HG03135 (cell line): Measurements from ENCODE around the gene FAM117B.
"Not testable (repeated sequence)": the region's sequence is repeated elsewhere in the genome, so short reads cannot be mapped to it uniquely, and the experiment has no call there.

ENCODE experiments used
- ATAC-seq: cut with Tn5 transposase; IDR thresholded peaks from one replicate; pipeline ENCODE4 v1.9.1; 2021; ENCODE audit warnings: mild to moderate bottlenecking, moderate library complexity; ENCODE audit not compliant: unreplicated experiment

FAM117B gene

DNA sequence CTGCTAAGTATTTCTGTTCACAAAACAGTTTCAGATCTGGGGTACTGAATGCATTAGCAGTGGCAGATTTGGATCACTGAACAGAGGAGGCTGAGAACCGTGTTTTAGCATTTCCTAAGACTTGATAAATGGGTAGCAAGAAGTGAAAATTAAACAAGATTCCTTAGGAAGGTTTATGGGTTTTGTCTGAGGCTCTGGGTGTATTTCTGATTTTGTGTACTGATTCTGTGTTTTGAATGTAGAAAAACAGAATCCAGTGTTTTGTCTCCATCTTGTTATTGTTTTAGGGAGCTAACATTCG lies 1.4 kb downstream of the FAM117B start:
- ATAC-seq, result no peak

DNA sequence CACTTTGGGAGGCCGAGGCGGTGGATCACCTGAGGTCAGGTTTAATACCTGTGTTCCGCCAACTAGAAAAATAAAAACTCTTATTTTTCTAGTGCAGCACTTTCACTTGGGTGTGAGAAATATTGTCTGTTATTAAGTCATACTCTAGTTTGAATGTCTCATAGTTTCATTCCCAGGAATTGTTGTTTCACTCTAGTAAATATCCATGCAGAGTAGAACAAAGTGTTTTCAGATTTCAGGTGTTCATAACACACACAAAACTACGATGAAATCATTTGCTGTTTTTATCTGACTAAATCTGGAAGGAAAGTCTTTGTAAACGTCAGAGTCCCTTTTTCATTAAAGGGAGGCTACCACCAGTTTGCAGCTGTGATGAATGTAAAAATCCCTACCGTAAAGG lies 4.0 kb downstream of the FAM117B start:
- no peak for ATAC-seq

DNA sequence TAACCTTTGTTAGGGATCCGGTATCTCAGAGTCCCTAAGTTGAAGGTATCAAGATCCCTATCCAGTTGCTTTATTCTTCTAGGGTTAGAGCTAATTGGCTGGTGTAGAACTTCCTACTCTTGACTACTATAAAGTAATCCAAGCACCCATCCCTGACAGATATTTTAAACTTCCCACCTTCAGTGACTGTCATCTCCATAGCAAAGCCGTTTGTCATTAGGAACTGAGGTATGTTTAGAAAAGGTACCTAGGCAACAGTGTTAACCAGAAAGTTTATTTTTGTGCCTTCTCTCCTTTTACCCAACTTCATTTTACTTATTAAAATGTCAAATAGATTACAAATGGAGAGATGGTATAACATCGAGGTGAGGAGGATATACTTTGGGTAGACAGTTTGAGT lies 4.5 kb downstream of the FAM117B start:
- ATAC-seq, result no peak

DNA sequence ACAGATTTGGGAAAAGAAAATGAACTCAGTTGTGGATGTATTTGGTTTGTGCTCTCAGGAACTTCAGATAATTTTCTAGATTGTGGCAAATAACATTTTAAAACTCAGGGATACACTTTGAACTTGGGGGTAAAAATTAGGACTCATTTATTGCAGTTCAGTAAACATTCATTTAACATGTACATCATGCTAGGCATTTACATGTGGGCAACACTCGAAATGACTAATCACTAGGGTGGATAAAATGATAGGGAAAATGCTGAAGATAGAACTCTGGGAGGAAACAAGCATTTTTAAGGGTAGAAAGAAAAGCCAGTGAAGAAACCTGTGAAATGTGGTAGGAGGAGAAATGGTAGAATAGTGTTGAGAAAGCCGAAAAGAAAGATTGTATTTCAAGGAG lies 7.8 kb downstream of the FAM117B start:
- no peak for ATAC-seq

DNA sequence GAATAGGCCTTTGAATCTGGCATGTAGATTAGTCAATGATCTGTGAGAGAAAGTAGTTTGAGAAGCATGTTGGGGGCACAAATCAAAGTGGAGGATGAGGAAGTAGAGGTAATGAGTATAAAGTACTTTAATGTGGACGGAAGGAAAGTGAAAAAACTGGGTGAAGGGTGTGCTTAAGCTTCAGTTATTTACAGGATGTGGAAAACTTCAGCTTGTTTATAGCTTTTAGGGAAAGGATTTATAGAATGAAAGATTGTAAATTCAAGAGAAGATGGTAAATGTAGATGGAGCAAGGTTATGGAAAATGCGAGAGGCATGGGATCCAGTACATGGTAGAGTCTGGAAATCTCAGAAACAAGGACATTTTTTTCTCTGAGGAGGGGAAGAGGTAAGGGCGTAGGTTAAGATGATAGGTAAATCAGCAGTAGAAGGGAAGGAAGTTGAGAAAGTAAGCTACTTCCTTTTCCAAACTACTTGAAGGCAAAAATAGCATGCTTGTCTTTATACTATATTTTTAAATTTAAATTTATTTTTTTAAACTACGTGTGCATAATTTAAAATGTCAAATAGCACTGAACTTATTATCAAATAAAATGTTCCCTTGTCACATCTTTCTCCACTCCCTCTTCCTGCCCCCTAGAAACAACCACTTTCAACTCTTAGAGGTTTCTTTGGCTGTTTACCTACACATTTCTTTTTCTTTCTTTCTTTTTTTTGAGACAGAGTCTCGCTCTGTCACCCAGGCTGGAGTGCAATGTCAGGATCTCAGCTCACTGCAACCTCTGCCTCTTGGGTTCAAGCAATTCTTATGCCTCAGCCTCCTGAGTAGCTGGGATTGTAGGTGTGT lies 8.5 kb downstream of the FAM117B start:
- ATAC-seq, result no peak

DNA sequence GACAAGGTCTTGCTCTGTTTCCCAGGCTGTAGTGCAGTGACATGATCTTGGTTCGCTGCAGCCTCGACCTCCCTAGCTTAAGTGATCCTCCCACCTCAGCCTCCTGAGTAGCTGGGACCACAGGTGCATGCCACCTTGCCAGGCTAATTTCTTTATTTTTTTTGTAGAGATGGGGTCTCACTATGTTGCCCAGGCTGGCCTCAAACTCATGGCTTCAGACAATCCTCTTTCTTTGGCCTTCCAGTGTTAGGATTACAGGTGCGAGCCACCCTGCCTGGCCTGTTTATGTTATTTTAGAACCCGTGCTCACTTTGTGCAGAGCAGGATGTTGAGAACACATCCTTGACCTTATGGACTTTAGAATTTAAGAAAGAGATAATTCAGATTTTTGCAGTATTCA lies 17.4 kb downstream of the FAM117B start:
- no peak for ATAC-seq

DNA sequence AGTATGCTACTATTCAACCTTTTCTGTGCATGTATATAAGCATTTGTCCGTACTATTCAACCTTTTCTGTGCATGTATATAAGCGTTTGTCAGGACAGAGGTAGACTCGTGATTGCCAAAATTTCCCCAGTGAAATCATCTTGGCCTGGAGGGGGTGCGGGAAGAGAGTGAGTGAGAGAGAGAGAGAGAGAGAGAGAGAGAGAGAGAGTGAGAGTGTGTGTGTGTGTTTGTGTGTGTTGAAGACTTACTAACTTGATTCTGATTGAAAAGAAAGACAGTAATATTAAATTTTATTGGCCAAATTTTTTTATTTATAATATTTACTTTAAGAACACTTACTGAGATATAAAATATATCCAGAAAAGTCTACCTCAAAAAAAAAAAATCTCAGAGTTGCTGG lies 19.1 kb downstream of the FAM117B start:
- no peak for ATAC-seq

DNA sequence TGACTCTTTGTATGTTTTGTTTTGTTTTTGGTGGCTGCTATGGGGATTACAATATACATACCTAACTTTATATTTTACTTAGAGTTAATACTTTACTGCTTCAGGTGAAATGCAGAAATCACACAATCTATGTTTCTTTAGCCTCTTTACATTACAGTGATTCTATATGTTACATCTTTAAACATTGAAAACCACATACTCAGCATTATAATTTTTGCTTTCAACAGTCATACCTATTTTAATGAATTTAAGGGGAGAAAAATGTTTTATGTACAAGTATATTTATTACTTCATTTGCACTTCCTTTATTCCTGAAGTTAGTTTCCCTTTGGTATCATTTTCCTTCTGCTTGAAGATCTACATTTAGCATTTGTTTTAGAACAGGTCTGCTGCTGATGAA lies 23.1 kb downstream of the FAM117B start:
- ATAC-seq, result no peak

DNA sequence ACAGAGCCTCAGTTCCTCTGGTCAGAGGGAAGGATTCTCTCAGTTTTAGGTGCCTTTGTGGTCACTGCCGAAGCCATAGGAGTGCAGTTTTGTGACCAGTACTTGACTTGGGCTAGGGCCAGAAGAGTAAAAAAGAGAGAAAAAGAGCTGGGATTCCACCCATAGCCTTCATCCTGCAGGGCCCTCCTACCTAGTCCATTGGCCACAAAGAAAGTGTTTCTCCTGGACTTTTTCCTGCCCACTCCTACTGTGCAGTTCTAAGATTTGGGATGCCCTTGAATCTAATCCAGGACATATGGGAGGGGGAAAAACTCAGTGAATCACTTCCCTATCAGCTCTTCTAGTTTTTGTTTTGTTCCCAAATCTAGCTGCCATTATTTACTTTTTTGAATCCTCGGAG lies 26.0 kb downstream of the FAM117B start:
- no peak for ATAC-seq

DNA sequence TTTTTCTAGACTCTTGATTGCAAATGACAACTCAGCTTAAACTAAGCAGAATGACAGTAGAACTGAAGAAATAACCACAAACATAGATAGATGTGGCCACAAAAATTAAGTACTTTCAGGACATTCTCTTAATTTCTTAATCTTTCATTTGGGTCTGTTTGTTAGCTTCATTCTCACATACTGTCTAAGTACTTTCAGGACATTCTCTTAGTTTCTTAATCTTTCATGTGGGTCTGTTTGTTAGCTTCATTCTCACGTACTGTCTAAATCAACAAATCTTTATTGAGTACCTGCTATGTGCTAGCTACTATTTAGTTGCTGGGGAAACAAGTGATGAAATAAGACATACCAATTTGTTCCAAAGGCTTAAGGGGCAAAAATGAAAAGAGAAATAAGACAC lies 35.1 kb downstream of the FAM117B start:
- no peak for ATAC-seq

DNA sequence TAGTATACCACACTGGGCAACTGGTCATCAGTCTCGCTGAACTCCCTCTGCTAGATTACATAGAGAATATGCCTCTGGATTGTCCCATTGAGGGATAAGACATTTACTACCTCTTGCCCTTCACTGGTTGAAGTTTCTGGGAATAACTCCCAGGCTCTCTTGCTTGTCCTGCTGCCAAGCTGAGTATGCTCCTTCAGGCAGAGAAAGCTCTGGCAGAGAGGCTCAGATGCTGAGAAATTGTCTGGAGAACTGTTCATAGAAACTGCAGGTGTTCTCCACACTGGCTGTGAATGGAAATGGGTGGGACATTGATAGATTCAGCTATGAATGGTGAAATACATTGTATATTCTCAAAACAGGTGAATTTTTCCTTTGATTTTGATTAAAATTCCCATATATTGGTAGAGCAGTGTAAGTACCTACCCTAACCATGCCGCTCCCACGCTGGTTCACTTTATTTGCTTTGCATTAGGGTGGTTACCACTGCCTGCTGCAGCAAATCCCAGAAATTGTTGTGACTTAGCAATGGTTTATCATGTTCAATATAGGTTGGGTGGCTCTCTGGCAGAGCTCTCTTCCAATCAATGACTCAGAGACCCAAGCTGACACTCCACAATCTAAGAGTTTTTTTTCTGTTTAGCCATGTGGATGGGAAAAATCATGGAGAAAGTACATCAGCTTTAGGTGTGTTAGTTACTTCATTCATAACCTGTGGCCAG lies 36.7 kb downstream of the FAM117B start:
- no peak for ATAC-seq

DNA sequence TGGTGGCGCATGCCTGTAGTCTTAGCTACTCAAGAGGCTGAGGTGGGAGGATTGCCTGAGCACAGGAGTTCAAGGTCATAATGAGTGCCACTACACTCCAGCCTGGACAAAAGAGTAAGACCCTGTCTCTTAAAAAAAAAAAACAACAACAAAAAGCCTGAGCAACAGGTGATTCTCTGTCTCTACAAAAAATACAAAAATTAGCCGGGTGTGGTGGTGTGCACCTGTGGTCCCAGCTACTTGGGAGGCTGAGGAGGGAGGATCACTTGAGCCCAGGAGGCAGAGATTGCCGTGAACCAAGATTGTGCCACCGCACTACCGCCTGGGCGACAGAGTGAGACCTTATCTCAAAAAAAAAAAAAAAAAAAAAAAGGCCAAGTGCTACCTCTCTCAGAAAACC lies 40.3 kb downstream of the FAM117B start:
- not testable (repeated sequence) for ATAC-seq

DNA sequence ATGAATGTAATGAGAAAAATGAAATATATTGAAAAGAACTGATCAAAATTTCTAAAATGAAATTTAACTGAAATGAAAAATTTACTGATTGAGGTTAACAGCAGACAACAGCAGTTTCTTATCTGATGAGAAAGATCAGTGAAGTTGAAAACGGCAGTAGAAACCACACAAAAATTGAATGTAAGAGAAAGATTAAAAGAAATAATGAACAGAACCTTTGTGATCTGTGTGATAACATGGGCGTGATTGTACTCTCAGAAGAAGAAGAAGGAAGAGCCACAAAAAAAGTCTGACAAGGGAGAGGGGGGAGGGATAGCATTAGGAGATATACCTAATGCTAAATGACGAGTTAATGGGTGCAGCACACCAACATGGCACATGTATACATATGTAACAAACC lies 45.2 kb downstream of the FAM117B start:
- no peak for ATAC-seq

DNA sequence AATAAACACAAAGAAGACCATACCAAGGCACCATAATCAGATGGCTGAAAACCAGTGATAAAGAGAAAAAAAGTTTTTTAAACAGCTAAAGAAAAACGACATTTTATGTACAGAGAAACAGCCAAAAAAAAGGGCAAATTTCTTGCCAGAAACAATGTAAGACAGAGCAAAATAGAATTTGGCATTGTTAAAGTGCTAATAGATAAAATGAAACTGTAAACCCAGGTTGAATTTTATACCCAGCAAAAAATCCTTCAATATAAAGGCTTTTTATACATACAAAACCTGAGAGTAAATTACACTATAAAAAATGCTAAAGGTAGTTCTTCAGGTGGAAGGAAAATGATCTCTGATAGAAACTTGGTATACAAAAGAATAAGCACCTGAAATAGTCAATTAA lies 45.7 kb downstream of the FAM117B start:
- ATAC-seq, result no peak

DNA sequence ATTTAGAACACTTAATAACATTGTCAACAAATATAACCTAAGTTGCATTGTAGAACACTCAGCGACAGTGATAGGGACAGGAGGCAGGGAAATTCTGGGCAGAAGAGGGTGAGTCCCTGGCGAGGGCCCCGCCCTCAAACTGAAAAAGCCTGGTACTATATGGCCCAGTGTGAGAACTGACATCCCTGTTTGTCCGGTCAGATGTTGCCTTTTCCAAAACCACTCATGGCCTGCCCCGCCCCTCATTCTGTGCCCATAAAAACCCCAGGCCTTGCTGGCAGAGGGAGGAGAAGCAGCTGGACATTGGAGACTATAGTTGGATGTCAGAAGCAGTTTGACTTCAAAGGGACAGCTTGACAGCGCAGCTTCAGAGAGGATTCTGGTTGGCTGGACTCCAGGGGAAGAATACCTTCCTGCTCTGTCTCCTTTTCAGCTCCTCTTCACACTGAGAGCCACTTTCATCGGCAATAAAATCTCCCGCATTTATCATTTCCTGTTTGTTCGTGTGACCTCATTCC lies 47.0 kb downstream of the FAM117B start:
- ATAC-seq, result no peak

DNA sequence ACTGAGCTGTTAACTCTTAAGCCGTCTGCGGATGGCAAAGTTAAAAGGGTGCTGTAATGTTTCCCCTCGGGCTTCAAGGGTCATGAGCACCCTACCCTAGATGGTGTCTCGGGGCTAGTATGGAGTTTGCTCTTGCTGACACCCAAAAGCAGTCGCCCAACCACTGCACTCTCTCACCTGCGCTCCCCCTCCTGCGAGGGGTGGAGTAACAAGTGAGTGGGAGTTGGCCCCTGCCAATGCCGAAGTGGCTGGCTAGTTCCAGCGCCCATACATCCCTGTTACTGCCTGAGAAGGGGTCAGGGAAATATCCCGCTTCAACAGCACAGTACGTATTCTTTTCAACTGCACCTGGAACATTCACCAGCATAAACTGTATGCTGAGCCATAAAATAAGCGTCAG lies 47.5 kb downstream of the FAM117B start:
- ATAC-seq, result no peak

DNA sequence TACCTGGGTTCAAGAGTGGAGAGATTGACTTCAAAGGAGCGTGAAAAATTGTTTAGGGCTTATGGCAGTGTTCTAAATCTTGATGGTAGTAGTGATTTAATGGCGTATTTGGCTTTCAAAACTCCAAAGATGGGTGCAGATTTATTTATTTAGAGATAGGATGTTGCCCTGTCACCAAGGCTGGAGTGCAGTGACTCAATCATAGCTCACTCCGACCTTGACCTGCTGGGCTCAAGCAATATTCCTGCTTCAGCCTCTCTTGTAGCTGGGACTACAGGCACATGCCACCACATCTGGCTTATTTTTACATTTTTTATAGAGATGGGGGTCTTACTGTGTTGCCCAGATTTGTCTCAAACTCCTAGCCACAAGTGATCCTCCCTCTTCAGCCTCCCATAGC lies 52.5 kb downstream of the FAM117B start:
- no peak for ATAC-seq

DNA sequence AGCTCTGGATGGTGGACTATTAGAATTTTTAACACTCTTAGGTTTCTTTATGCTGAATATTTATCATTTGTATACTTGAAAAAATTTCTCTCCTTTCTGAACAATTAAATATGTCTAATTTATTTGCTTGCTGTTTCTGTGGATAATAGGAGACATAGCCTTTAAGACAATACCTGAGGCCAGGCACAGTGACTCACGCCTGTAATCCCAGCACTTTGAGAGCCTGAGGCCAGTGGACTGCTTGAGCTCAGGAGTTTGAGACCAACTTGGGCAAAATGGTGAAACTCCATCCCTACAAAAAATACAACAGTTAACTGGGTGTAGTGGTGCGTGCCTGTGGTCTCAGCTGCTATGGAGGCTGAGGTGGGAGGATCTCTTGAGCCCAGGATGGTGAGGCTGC lies 54.7 kb downstream of the FAM117B start:
- ATAC-seq, result no peak

DNA sequence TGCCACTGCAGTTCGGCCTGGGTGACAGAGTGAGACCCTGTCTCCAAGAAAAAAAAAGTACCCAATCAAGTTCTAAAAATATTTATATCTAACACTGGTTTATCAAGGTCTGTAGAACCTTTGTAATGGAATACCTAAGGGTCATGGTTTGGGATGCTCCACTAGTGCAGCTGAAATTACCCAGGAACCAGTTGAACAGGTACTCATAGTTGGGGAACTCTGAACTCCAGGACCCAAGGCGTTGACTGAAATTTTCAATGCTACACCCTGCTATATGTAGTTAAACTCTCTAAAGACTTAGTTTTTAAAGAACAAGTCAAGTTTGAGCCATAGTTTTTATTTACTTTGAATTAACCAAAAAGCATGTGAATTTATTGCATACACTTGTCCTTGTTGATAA lies 55.1 kb downstream of the FAM117B start:
- ATAC-seq, result no peak

DNA sequence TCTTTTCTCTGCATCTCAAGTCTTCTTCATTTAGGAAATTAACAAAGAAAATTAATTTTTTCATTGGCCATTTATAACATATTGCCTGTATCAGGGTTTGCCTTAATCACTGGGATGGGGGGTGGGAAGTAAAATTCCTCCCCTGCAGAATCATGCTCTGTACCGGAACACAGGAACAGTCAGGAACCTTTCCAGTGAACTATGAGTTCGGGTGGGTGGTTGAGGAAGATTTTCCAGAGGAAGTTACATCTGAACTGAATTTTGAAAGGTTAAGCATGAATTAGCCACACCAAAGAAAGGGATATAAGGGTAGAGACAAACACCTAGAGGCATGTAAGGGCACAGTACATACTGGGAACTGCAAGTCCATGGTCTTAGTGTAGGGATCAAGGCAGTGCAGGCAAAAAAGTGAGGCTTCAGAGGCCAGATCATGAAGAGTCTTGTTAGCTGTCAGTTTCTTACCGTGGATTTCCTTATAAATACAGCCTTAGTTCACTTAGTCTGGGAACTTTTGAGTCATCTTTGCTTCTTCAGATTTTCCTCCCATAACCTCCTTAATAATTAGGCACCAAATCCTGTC lies 55.6 kb downstream of the FAM117B start:
- no peak for ATAC-seq

DNA sequence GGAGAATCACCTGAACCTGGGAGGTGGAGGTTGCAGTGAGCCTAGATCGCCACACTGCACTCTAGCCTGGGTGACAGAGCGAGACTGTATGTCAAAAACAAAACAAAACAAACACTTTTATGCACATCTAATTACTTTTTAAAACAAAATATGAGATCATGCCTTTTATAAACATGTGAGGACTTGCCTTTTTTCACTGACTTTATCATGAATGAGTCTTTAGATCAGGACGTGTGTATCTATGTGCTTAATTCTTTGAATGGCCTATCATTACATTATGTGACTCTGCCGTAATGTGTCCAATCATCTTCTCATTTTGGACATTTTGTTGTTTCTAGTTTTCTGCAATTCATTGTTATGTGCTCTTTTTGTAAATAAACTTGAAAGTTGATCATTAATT lies 58.7 kb downstream of the FAM117B start:
- no peak for ATAC-seq

DNA sequence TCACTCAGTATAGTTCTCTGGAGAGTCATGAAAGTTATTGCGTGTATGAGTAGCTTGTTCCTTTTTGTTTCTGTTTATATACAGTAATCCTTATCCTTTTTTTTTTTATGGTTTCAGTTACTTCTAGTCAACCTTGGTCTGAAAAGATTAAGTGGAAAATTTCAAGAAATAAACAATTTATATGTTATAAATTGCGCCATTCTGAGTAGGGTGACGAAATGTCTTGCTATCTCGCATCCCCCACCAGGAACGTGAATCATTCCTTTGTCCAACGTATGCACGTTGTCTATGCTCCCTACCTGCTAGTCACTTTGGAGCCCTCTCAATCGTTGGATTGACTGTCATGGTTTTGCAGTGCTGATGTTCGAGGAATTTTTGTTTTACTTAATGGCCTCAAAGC lies 60.4 kb downstream of the FAM117B start:
- ATAC-seq, result no peak
